ENCODE measurements around the gene HIF1A.

DNA sequence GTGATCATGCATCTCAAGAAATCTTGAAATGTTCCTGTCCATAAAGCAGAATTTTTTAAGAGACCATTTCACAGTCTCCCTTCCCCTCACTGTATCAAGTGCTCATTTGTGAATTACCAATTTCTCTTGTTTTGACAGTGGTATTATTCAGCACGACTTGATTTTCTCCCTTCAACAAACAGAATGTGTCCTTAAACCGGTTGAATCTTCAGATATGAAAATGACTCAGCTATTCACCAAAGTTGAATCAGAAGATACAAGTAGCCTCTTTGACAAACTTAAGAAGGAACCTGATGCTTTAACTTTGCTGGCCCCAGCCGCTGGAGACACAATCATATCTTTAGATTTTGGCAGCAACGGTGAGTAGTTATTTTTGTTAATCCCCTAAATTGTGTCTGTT lies 41.4 kb downstream of the HIF1A start:
- no peak for TF ChIP-seq ZNF274 (IDR thresholded peaks at IDR 0.05; ENCODE audit: low read depth, low read length)
- no peak for TF ChIP-seq YY1 (IDR thresholded peaks at IDR 0.05; ENCODE audit: insufficient read depth, insufficient read length)

Measured in NT2/D1 (cell line).